Activated CD8-positive, alpha-beta memory T cell treated with anti-CD3 and anti-CD28 coated beads, Interleukin-2, amount 10 ng/mL, durations not matched to agents 7 days and 5 days (primary cell): Measurements from ENCODE around the gene CADPS2. TPM values are rescaled to one million over a fixed set of nuclear protein-coding genes. Genes with fewer than 3 reads are reported as not detected.

Experiments used
- ATAC-seq: fragments of 150-1000 bp; cut with Tn5 transposase; one replicate; pipeline ENCODE4 v1.10.0; 2021; ENCODE audit warnings: moderate library complexity
- CTCF ChIA-PET: fragments of 350-600 bp; sonication (Branson Sonifier 250); formaldehyde crosslinking; loops from one replicate; lab custom pipeline; 2021; ENCODE audit warnings: antibody characterized with exemption; lab: Charles Lee
- DNase-seq: peaks from one replicate; pipeline ENCODE4 v3.0.0-alpha.2; 2020
- H3K27ac Mint-ChIP-seq: one replicate; pipeline ENCODE4 v1.8.0; 2021; ENCODE audit warnings: mild to moderate bottlenecking, mixed read lengths
- H3K27me3 Mint-ChIP-seq: one replicate; pipeline ENCODE4 v1.8.0; 2021; ENCODE audit warnings: mixed read lengths
- H3K36me3 Mint-ChIP-seq: one replicate; pipeline ENCODE4 v1.8.0; 2021; ENCODE audit warnings: mild to moderate bottlenecking, mixed read lengths
- H3K4me1 Mint-ChIP-seq: one replicate; pipeline ENCODE4 v1.8.0; 2021; ENCODE audit warnings: mixed read lengths
- H3K4me3 Mint-ChIP-seq: one replicate; pipeline ENCODE4 v1.8.0; 2021; ENCODE audit warnings: mild to moderate bottlenecking, moderate library complexity, mixed read lengths
- H3K9me3 Mint-ChIP-seq: one replicate; pipeline ENCODE4 v1.8.0; 2022; ENCODE audit warnings: low read depth, mixed read lengths
- total RNA-seq, 2 experiments: library from RNA; stranded (reverse); gene quantifications; one replicate each; pipeline ENCODE4 v1.2.3, GENCODE V29; 2021

The CADPS2 gene
- total RNA-seq, 2 experiments from 2014 or later: not detected

- Mint-ChIP-seq H3K36me3 (no peaks in the 10 kb centered on the region), H3K27ac (no peak overlapping the region), H3K4me3 (no peak overlapping the region), H3K4me1 (no peaks in the 10 kb centered on the region), H3K9me3 (no peaks in the 10 kb centered on the region), H3K27me3 (no peaks in the 10 kb centered on the region)
- ATAC-seq (no peak), DNase-seq (no peak)
- CTCF ChIA-PET: no interaction called here
Observed at GRCh38 chr7:122602800-122603199, 283.5 kb downstream of the CADPS2 start.

GRCh38 chr7:122600630-122601029 lies 285.6 kb downstream of the CADPS2 start:
- H3K27me3 Mint-ChIP-seq: no peaks in the 10 kb centered on the region

GRCh38 chr7:122600042-122600441 lies 286.2 kb downstream of the CADPS2 start:
- no peaks in the 10 kb centered on the region for H3K27me3 Mint-ChIP-seq
- ATAC-seq (no peak), DNase-seq (no peak)
- CTCF ChIA-PET: no interaction called here
- no peak overlapping the region for H3K27ac Mint-ChIP-seq
- H3K36me3 Mint-ChIP-seq: no peaks in the 10 kb centered on the region
- no peaks in the 10 kb centered on the region for H3K4me1 Mint-ChIP-seq
- no peaks in the 10 kb centered on the region for H3K9me3 Mint-ChIP-seq
- no peak overlapping the region for H3K4me3 Mint-ChIP-seq

More at GRCh38 chr7:122600630-122601029, 285.6 kb downstream of the CADPS2 start:
- no peak overlapping the region for H3K27ac Mint-ChIP-seq
- H3K4me3 Mint-ChIP-seq: no peak overlapping the region
- H3K36me3 Mint-ChIP-seq: no peaks in the 10 kb centered on the region
- no peaks in the 10 kb centered on the region for H3K9me3 Mint-ChIP-seq
- CTCF ChIA-PET: no interaction called here
- no peak for DNase-seq
- no peaks in the 10 kb centered on the region for H3K4me1 Mint-ChIP-seq
- no peak for ATAC-seq

- Mint-ChIP-seq H3K36me3 (no peaks in the 10 kb centered on the region), H3K9me3 (peaks cover 6% of the 10 kb centered on the region), H3K4me1 (no peaks in the 10 kb centered on the region), H3K27ac (no peak overlapping the region), H3K4me3 (no peak overlapping the region), H3K27me3 (no peaks in the 10 kb centered on the region)
- CTCF ChIA-PET: no interaction called here
- ATAC-seq: no peak
- no peak for DNase-seq
Observed at GRCh38 chr7:122597277-122597676, 289.0 kb downstream of the CADPS2 start.

GRCh38 chr7:122595885-122596284 lies 290.4 kb downstream of the CADPS2 start:
- CTCF ChIA-PET: no interaction called here
- DNase-seq: no peak
- no peak for ATAC-seq
- no peak overlapping the region for H3K27ac Mint-ChIP-seq
- no peaks in the 10 kb centered on the region for H3K27me3 Mint-ChIP-seq
- no peaks in the 10 kb centered on the region for H3K4me1 Mint-ChIP-seq
- H3K4me3 Mint-ChIP-seq: no peak overlapping the region
- peaks cover 6% of the 10 kb centered on the region for H3K9me3 Mint-ChIP-seq
- H3K36me3 Mint-ChIP-seq: no peaks in the 10 kb centered on the region

- Mint-ChIP-seq H3K4me1 (no peaks in the 10 kb centered on the region), H3K36me3 (no peaks in the 10 kb centered on the region)
Observed at GRCh38 chr7:122588621-122589020, 297.6 kb downstream of the CADPS2 start.

GRCh38 chr7:122584676-122585251 lies 301.5 kb downstream of the CADPS2 start:
- no peak overlapping the region for H3K27ac Mint-ChIP-seq
- no peak overlapping the region for H3K4me3 Mint-ChIP-seq
- H3K4me1 Mint-ChIP-seq: no peaks in the 10 kb centered on the region
- CTCF ChIA-PET: no interaction called here
- H3K27me3 Mint-ChIP-seq: no peaks in the 10 kb centered on the region
- no peak for ATAC-seq
- peaks cover 3% of the 10 kb centered on the region for H3K9me3 Mint-ChIP-seq
- H3K36me3 Mint-ChIP-seq: no peaks in the 10 kb centered on the region
- no peak for DNase-seq

More at GRCh38 chr7:122588621-122589020, 297.6 kb downstream of the CADPS2 start:
- Mint-ChIP-seq H3K4me3 (no peak overlapping the region), H3K27ac (no peak overlapping the region), H3K27me3 (no peaks in the 10 kb centered on the region), H3K9me3 (peaks cover 7% of the 10 kb centered on the region)
- CTCF ChIA-PET: no interaction called here
- ATAC-seq: no peak
- DNase-seq: no peak

GRCh38 chr7:122578350-122578749 lies 307.9 kb downstream of the CADPS2 start:
- CTCF ChIA-PET: no interaction called here
- Mint-ChIP-seq H3K27ac (no peak overlapping the region), H3K4me1 (no peaks in the 10 kb centered on the region), H3K36me3 (no peaks in the 10 kb centered on the region), H3K9me3 (peaks cover 4% of the 10 kb centered on the region), H3K4me3 (no peak overlapping the region), H3K27me3 (no peaks in the 10 kb centered on the region)
- DNase-seq: no peak
- no peak for ATAC-seq

- no peaks in the 10 kb centered on the region for H3K4me1 Mint-ChIP-seq
- peaks cover 4% of the 10 kb centered on the region for H3K9me3 Mint-ChIP-seq
- no peak for ATAC-seq
- H3K27me3 Mint-ChIP-seq: no peaks in the 10 kb centered on the region
- CTCF ChIA-PET: no interaction called here
- DNase-seq: no peak
- H3K4me3 Mint-ChIP-seq: no peak overlapping the region
- no peaks in the 10 kb centered on the region for H3K36me3 Mint-ChIP-seq
- H3K27ac Mint-ChIP-seq: no peak overlapping the region
Observed at GRCh38 chr7:122577449-122578003, 308.7 kb downstream of the CADPS2 start.

GRCh38 chr7:122572706-122573105 lies 313.6 kb downstream of the CADPS2 start:
- no peaks in the 10 kb centered on the region for H3K4me1 Mint-ChIP-seq
- H3K9me3 Mint-ChIP-seq: peaks cover 2% of the 10 kb centered on the region
- H3K27me3 Mint-ChIP-seq: no peaks in the 10 kb centered on the region
- ATAC-seq: no peak
- H3K4me3 Mint-ChIP-seq: no peak overlapping the region
- DNase-seq: no peak
- no peak overlapping the region for H3K27ac Mint-ChIP-seq
- no peaks in the 10 kb centered on the region for H3K36me3 Mint-ChIP-seq
- CTCF ChIA-PET: no interaction called here

- H3K9me3 Mint-ChIP-seq: no peaks in the 10 kb centered on the region
- no peaks in the 10 kb centered on the region for H3K36me3 Mint-ChIP-seq
- CTCF ChIA-PET: no interaction called here
- H3K4me1 Mint-ChIP-seq: no peaks in the 10 kb centered on the region
- no peak overlapping the region for H3K27ac Mint-ChIP-seq
- H3K27me3 Mint-ChIP-seq: no peaks in the 10 kb centered on the region
- no peak for DNase-seq
- no peak for ATAC-seq
- no peak overlapping the region for H3K4me3 Mint-ChIP-seq
Observed at GRCh38 chr7:122561326-122561725, 324.9 kb downstream of the CADPS2 start.

- ATAC-seq: no peak
- H3K36me3 Mint-ChIP-seq: no peaks in the 10 kb centered on the region
- no peaks in the 10 kb centered on the region for H3K4me1 Mint-ChIP-seq
- H3K27me3 Mint-ChIP-seq: no peaks in the 10 kb centered on the region
- CTCF ChIA-PET: interaction anchor here (1.7 kb wide), 1 partner anchor 24 kb away, joined by 3 read pairs; no protein-coding TSS in a partner anchor
- no peak for DNase-seq
- H3K9me3 Mint-ChIP-seq: no peaks in the 10 kb centered on the region
- no peak overlapping the region for H3K4me3 Mint-ChIP-seq
- H3K27ac Mint-ChIP-seq: no peak overlapping the region
Observed at GRCh38 chr7:122556873-122557542, 329.3 kb downstream of the CADPS2 start.

GRCh38 chr7:122556219-122556618 lies 330.0 kb downstream of the CADPS2 start:
- Mint-ChIP-seq H3K27me3 (no peaks in the 10 kb centered on the region), H3K4me1 (no peaks in the 10 kb centered on the region), H3K36me3 (no peaks in the 10 kb centered on the region), H3K9me3 (no peaks in the 10 kb centered on the region), H3K4me3 (no peak overlapping the region), H3K27ac (no peak overlapping the region)
- DNase-seq: no peak
- CTCF ChIA-PET: interaction anchor here (1.7 kb wide), 1 partner anchor 23 kb away, joined by 3 read pairs; no protein-coding TSS in a partner anchor
- ATAC-seq: no peak

GRCh38 chr7:122553761-122554160 lies 332.5 kb downstream of the CADPS2 start:
- CTCF ChIA-PET: no interaction called here
- DNase-seq: no peak
- no peak overlapping the region for H3K4me3 Mint-ChIP-seq
- no peaks in the 10 kb centered on the region for H3K36me3 Mint-ChIP-seq
- no peaks in the 10 kb centered on the region for H3K27me3 Mint-ChIP-seq
- no peaks in the 10 kb centered on the region for H3K9me3 Mint-ChIP-seq
- H3K4me1 Mint-ChIP-seq: no peaks in the 10 kb centered on the region
- H3K27ac Mint-ChIP-seq: no peak overlapping the region
- no peak for ATAC-seq
